GM12878 (cell line): Measurements from ENCODE around the gene CFAP410. TPM values are rescaled to one million over a fixed set of nuclear protein-coding genes. Genes with fewer than 3 reads are reported as not detected.

ENCODE experiments used
- BCLAF1 ChIP-seq: fragments of 450-650 bp; IDR thresholded peaks from 2 replicates; pipeline ENCODE4 v1.6.1; 2017; ENCODE audit warnings: antibody characterized with exemption, mild to moderate bottlenecking, moderate library complexity
- BRCA1 ChIP-seq: IDR thresholded peaks from 2 replicates; pipeline ENCODE4 v1.6.1; 2011; ENCODE audit warnings: low read depth, low read length, improper control_type of control experiment
- CBFB ChIP-seq: IDR thresholded peaks from 2 replicates; pipeline ENCODE4 v1.6.1; 2016; ENCODE audit warnings: antibody characterized with exemption, low read depth
- CREB1 ChIP-seq: IDR thresholded peaks from 2 replicates; pipeline ENCODE4 v1.6.1; 2012; ENCODE audit warnings: low read depth, mild to moderate bottlenecking, inconsistent platforms
- IKZF1 ChIP-seq: fragments of 450-650 bp; conservative IDR thresholded peaks from 2 replicates; pipeline ENCODE4 v1.6.1; 2017; ENCODE audit warnings: antibody characterized with exemption, mild to moderate bottlenecking
- IKZF2 ChIP-seq, 2 experiments: fragments of 450-650 bp; IDR thresholded peaks; 2 replicates each; pipeline ENCODE4 v1.6.1; 2017; ENCODE audit warnings: mild to moderate bottlenecking in 2 of 2, moderate library complexity in 2 of 2
- MTA2 ChIP-seq: fragments of 450-650 bp; IDR thresholded peaks from 2 replicates; pipeline ENCODE4 v1.6.1; 2016; ENCODE audit warnings: low read depth, mild to moderate bottlenecking, moderate library complexity
- MTA3 ChIP-seq: IDR thresholded peaks from 2 replicates; pipeline ENCODE4 v1.6.1; 2012; ENCODE audit warnings: low read length, inconsistent platforms, borderline replicate concordance
- MYB ChIP-seq: fragments of 150-350 bp; IDR thresholded peaks from 2 replicates; pipeline ENCODE4 v1.6.1; 2014; ENCODE audit warnings: mild to moderate bottlenecking, low read depth, low read length, borderline replicate concordance
- MYC ChIP-seq: IDR thresholded peaks from 2 replicates; pipeline ENCODE4 v1.6.1; 2011; ENCODE audit warnings: mild to moderate bottlenecking, low read length, moderate library complexity, inconsistent platforms; ENCODE audit not compliant: insufficient read depth, insufficient replicate concordance, insufficient read length, severe bottlenecking
- NKRF ChIP-seq: fragments of 450-650 bp; conservative IDR thresholded peaks from 2 replicates; pipeline ENCODE4 v1.6.1; 2017; ENCODE audit warnings: mild to moderate bottlenecking, moderate library complexity
- REST ChIP-seq: IDR thresholded peaks from 2 replicates; pipeline ENCODE4 v1.6.1; 2012; ENCODE audit warnings: mild to moderate bottlenecking, low read depth, low read length
- SIN3A ChIP-seq: IDR thresholded peaks from 2 replicates; pipeline ENCODE4 v1.6.1; 2012; ENCODE audit warnings: low read depth, low read length, improper control_type of control experiment
- SMARCA5 ChIP-seq: fragments of 450-650 bp; IDR thresholded peaks from 2 replicates; pipeline ENCODE4 v1.6.1; 2017; ENCODE audit warnings: mild to moderate bottlenecking
- TBL1XR1 ChIP-seq: IDR thresholded peaks from 2 replicates; pipeline ENCODE4 v1.6.1; 2012; ENCODE audit warnings: low read depth, low read length, improper control_type of control experiment
- TCF7 ChIP-seq: IDR thresholded peaks from 2 replicates; pipeline ENCODE4 v1.6.1; 2014; ENCODE audit warnings: antibody characterized with exemption, borderline replicate concordance
- ZBTB4 ChIP-seq: fragments of 450-650 bp; formaldehyde crosslinking; IDR thresholded peaks from 2 replicates; pipeline ENCODE4 v1.4.0; 2022; ENCODE audit warnings: mild to moderate bottlenecking, moderate library complexity
- ZNF384 ChIP-seq: IDR thresholded peaks from 2 replicates; pipeline ENCODE4 v1.6.1; 2012; ENCODE audit warnings: low read depth, mild to moderate bottlenecking, low read length, improper control_type of control experiment, borderline replicate concordance
- ZZZ3 ChIP-seq: IDR thresholded peaks from 2 replicates; pipeline ENCODE4 v1.6.1; 2011; ENCODE audit warnings: low read depth; ENCODE audit not compliant: control insufficient read depth, insufficient read length
- polyA plus RNA-seq, 11 experiments: library from polyadenylated mRNA; depleted of rRNA in 4 of 11; unstranded in 6 of 11; stranded (reverse) in 5 of 11; fragments of >200 nt; fragmentation: Nextera tagmentation in 4 of 11; fragmentation: Illumina TruSeq in 1 of 11; extraction: Ambion mirVana in 4 of 11; extraction: Trizol in 1 of 11; gene quantifications; 1 replicate in 1 of 11; 2 replicates in 10 of 11; pipeline versions ENCODE4 v1.2.1 to v1.2.3, GENCODE V29; 2011 to 2016; ENCODE audit warnings: inconsistent platforms in 2 of 11, missing spikeins in 2 of 11, low read depth in 1 of 11
- total RNA-seq, 4 experiments: library from RNA; depleted of rRNA in 3 of 4; stranded (reverse); fragments of >200 nt in 3 of 4; fragmentation: Illumina TruSeq in 1 of 4; extraction: Trizol in 1 of 4; gene quantifications; 2 replicates each; pipeline versions ENCODE4 v1.2.1 to v1.2.3, GENCODE V29; 2013 to 2021

The CFAP410 gene
- total and polyA plus RNA-seq, 10 of the 15 experiments (the other 5 are each of a cell fraction or from before 2014, with no cell fraction given): 0.14 to 24.8 (median 11.3) TPM

GRCh38 chr21:44297525-44298290 is 41.5 kb downstream of the CFAP410 start (continued):
- TF ChIP-seq TCF7: no peak
- no peak; the same call in 1 of the 2 replicates for TF ChIP-seq MTA2
- TF ChIP-seq MYC: no peak
- TF ChIP-seq MTA3: no peak
- TF ChIP-seq BRCA1: no peak
- no peak for TF ChIP-seq ZNF384
- TF ChIP-seq CREB1: no peak
- no peak for TF ChIP-seq ZBTB4 (CRISPR knock-in tag)
- no peak for TF ChIP-seq MYB
- TF ChIP-seq SIN3A: no peak
- no peak for TF ChIP-seq NKRF
- peak; percentile 77 to 82 for TF ChIP-seq IKZF2 (IDR thresholded peaks at IDR 0.05)
- TF ChIP-seq SMARCA5: peak; percentile 28
- TF ChIP-seq BCLAF1: no peak
- TF ChIP-seq CBFB: no peak
- no peak for TF ChIP-seq ZZZ3
- peak; percentile 67; the same call in 1 of the 2 replicates for TF ChIP-seq TBL1XR1
- TF ChIP-seq IKZF1: peak; percentile 86
- no peak for TF ChIP-seq REST
